Transverse colon (tissue), 4 donors: ENCODE data around the gene UBA5. TPM values are rescaled to one million over a fixed set of nuclear protein-coding genes. Genes with fewer than 3 reads are reported as not detected.
"Not testable (repeated sequence)": the region's sequence is repeated elsewhere in the genome, so short reads cannot be mapped to it uniquely, and the experiment has no call there.

ENCODE experiments used
- DNase-seq: peaks from one replicate; pipeline ENCODE4 v3.0.0-alpha.2; 2019
- H3K27ac ChIP-seq, 4 donors: fragments of 200-600 bp; sonication (generic); 2 replicates each; pipeline ENCODE4 v1.5.1; 2016 to 2018; ENCODE audit warnings: inconsistent platforms in 4 of 4
- H3K27me3 ChIP-seq: fragments of 200-600 bp; sonication (generic); 2 replicates; pipeline ENCODE4 v1.5.1; 2017; ENCODE audit warnings: inconsistent platforms
- H3K36me3 ChIP-seq, 4 donors: fragments of 200-600 bp; sonication (generic); 2 replicates each; pipeline ENCODE4 v1.5.1; 2017 to 2019; ENCODE audit warnings: inconsistent platforms in 4 of 4
- H3K4me1 ChIP-seq, 4 donors: fragments of 200-600 bp; sonication (generic); 2 replicates each; pipeline ENCODE4 v1.5.1; 2017 to 2020; ENCODE audit warnings: inconsistent platforms in 4 of 4
- H3K4me3 ChIP-seq, 4 donors: fragments of 200-600 bp; sonication (generic); 1 replicate in 1 of 4; 2 replicates in 3 of 4; pipeline versions ENCODE4 v1.5.1 to v1.6.1; 2017 to 2019; ENCODE audit warnings: inconsistent platforms in 4 of 4
- H3K9me3 ChIP-seq, 2 donors: fragments of 200-600 bp; sonication (generic); 2 replicates each; pipeline ENCODE4 v1.5.1; 2017 to 2019; ENCODE audit warnings: inconsistent platforms in 2 of 2
- CTCF ChIP-seq, 5 experiments: fragments of 200-600 bp in 3 of 5; fragments of 450-650 bp in 2 of 5; sonication (generic) in 3 of 5; IDR thresholded peaks; 1 replicate in 2 of 5; 2 replicates in 3 of 5; pipeline ENCODE4 v1.5.1; 2016 to 2017; ENCODE audit warnings: antibody characterized with exemption in 5 of 5, inconsistent platforms in 3 of 5, mild to moderate bottlenecking in 2 of 5, moderate library complexity in 1 of 5
- EP300 ChIP-seq: sonication (generic); formaldehyde crosslinking; IDR thresholded peaks from one replicate; pipeline ENCODE4 v1.6.1; 2017; ENCODE audit warnings: antibody characterized with exemption, low read depth
- POLR2A ChIP-seq: fragments of 450-650 bp; IDR thresholded peaks from one replicate; pipeline ENCODE4 v1.6.1; 2016; ENCODE audit warnings: antibody characterized with exemption, mild to moderate bottlenecking, moderate library complexity
- POLR2AphosphoS5 ChIP-seq, 3 donors: sonication (generic); formaldehyde crosslinking; IDR thresholded peaks; one replicate each; pipeline ENCODE4 v1.6.1; 2016; ENCODE audit warnings: antibody characterized with exemption in 3 of 3
- WGBS, 2 donors: methylation state at CpG; one replicate each; pipeline ENCODE4 v1.1.5; 2018; ENCODE audit warnings: low coverage in 1 of 2; 5-methylcytosine and 5-hydroxymethylcytosine counted together
- in situ Hi-C, 4 donors: fragments of 200-750 bp; cut with MboI; loops; one replicate each; pipeline versions ENCODE4 v1.15.0 to v1.15.1; 2017; ENCODE audit warnings: low sequenced_read_pairs in 3 of 4, low pct_ligation_motif_present in 1 of 4, low pct_unique_long_range_greater_than_20kb in 1 of 4
- intact Hi-C: fragments of 100-400 bp; cut with DNase I; formaldehyde crosslinking; loops from one replicate; pipeline ENCODE4 v1.15.1; 2023; ENCODE audit warnings: low total_unique reads
- total RNA-seq, 4 donors: library from RNA; depleted of rRNA; stranded (reverse); fragments of >200 nt; gene quantifications; one replicate each; pipeline ENCODE4 v1.1.0, GENCODE V29; 2016

UBA5 gene
- total RNA-seq, 4 donors from 2014 or later, result 25.7 to 45.3 (median 33.4) TPM

GRCh38 chr3:132635052-132635451 lies 25.1 kb upstream of the UBA5 start:
- in situ Hi-C loops, result loop anchor here in 2 of 4 donors (25.0 kb wide), 1 partner anchor 273 kb away; no protein-coding TSS in a partner anchor
- H3K36me3 ChIP-seq, result peaks cover 0 to 9% (median 4%) of the 10 kb centered on the region in 4 donors
- TF ChIP-seq POLR2A (no peak), EP300 (no peak), CTCF (IDR thresholded peaks at IDR 0.05) (no peak), POLR2AphosphoS5 (IDR thresholded peaks at IDR 0.05) (no peak)
- H3K4me3 ChIP-seq, result no peak overlapping the region
- no peaks in the 10 kb centered on the region for H3K4me1 ChIP-seq
- no peaks in the 10 kb centered on the region for H3K9me3 ChIP-seq
- no peaks in the 10 kb centered on the region for H3K27me3 ChIP-seq
- intact Hi-C loops, result no loop called here
- DNase-seq, result no peak
- no peak overlapping the region for H3K27ac ChIP-seq

- in situ Hi-C loops, result loop anchor here in 2 of 4 donors (25.0 kb wide), 1 partner anchor 275 kb away; no protein-coding TSS in a partner anchor
- no peak for DNase-seq
- Histone ChIP-seq H3K4me1 (no peaks in the 10 kb centered on the region), H3K36me3 (peaks cover 0 to 9% (median 4%) of the 10 kb centered on the region in 4 donors), H3K9me3 (no peaks in the 10 kb centered on the region), H3K4me3 (no peak overlapping the region), H3K27me3 (no peaks in the 10 kb centered on the region), H3K27ac (no peak overlapping the region)
- TF ChIP-seq EP300 (no peak), POLR2A (no peak), CTCF (IDR thresholded peaks at IDR 0.05) (no peak), POLR2AphosphoS5 (IDR thresholded peaks at IDR 0.05) (no peak)
- intact Hi-C loops, result no loop called here
- 45 to 54% methylated on average over 1 of the region's 1 CpG for WGBS, 2 donors
Measured at GRCh38 chr3:132637590-132637989, 22.5 kb upstream of the UBA5 start.

DNA sequence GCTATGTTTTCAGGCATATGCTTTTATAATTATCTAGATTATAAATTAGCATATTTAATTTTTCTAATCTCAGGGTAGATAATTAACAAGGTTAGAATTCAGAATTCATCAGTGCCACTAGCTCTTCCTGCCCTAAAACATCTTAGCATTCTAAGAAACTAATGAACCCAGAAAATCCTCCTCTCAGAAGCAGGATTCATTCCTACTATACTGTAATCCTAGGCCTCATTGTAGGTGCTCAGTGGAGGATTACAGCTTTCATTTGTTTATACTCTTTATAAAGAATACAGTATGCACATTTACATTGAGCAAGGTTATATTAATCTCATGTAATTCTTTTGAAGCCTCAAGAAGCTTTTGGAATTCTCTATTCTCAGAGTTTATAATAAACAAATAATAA lies 21.4 kb upstream of the UBA5 start:
- no peak for TF ChIP-seq EP300
- TF ChIP-seq POLR2A, result no peak
- TF ChIP-seq POLR2AphosphoS5 (IDR thresholded peaks at IDR 0.05), result no peak
- TF ChIP-seq CTCF (IDR thresholded peaks at IDR 0.05), result no peak
- Histone ChIP-seq H3K4me3 (no peak overlapping the region), H3K36me3 (peaks cover 0 to 9% (median 4%) of the 10 kb centered on the region in 4 donors), H3K9me3 (no peaks in the 10 kb centered on the region), H3K4me1 (no peaks in the 10 kb centered on the region), H3K27ac (no peak overlapping the region), H3K27me3 (no peaks in the 10 kb centered on the region)
- in situ Hi-C loops (loop anchor here in 2 of 4 donors (25.0 kb wide), 1 partner anchor 276 kb away; no protein-coding TSS in a partner anchor), intact Hi-C loops (no loop called here)
- no peak for DNase-seq

GRCh38 chr3:132641427-132641826 lies 18.7 kb upstream of the UBA5 start:
- not testable (repeated sequence) for H3K4me1 ChIP-seq, H3K27ac ChIP-seq, H3K9me3 ChIP-seq, H3K36me3 ChIP-seq, H3K27me3 ChIP-seq, H3K4me3 ChIP-seq, DNase-seq
- WGBS, 2 donors, result 68 to 100% methylated on average over 1 to 2 of the region's 2 CpGs
- intact Hi-C loops, result loop anchor here (5.0 kb wide), 1 partner anchor 104 kb away; no protein-coding TSS in a partner anchor
- in situ Hi-C loops, result loop anchor here (5.0 to 25.0 kb wide), 4 partner anchors 97 to 279 kb away; no protein-coding TSS in a partner anchor
